ENCODE data around the gene DUSP21. TPM values are rescaled to one million over a fixed set of nuclear protein-coding genes. Genes with fewer than 3 reads are reported as not detected.

The DUSP21 gene
- not detected in 2 replicates for total RNA-seq

GRCh38 chrX:44843753-44844152 lies at the start of gene DUSP21:
DUSP21 (plus strand) TSS chrX:44844021; CDS start chrX:44844133, 112 bp downstream.

GRCh38 chrX:44872821-44873414 lies 29.1 kb downstream of the DUSP21 start, which contains the start of gene KDM6A:
KDM6A (plus strand) TSS chrX:44873188; CDS start chrX:44873552, 364 bp downstream.

Other genes with a start within 250 kb of the DUSP21 start
- gene KDM6A, start 29.2 kb downstream of the DUSP21 start, total RNA-seq: 8.0 and 12.2 TPM in 2 replicates